Neural progenitor cell (in vitro differentiated cells): ENCODE measurements around the gene USP13.

ENCODE experiments used
- EZH2phosphoT487 ChIP-seq: fragments of 200-600 bp; sonication (generic); IDR thresholded peaks from 2 replicates; pipeline ENCODE4 v1.6.1; 2017; ENCODE audit warnings: antibody characterized with exemption
- TF ChIP-seq, protein P1 (sequence below): fragments of 200-600 bp; sonication (generic); IDR thresholded peaks from 2 replicates; pipeline ENCODE4 v1.5.1; 2017; ENCODE audit warnings: antibody characterized with exemption, mild to moderate bottlenecking

GRCh38 chr3:179731544-179731943 lies 78.7 kb downstream of the USP13 start:
- TF ChIP-seq, protein P1, sequence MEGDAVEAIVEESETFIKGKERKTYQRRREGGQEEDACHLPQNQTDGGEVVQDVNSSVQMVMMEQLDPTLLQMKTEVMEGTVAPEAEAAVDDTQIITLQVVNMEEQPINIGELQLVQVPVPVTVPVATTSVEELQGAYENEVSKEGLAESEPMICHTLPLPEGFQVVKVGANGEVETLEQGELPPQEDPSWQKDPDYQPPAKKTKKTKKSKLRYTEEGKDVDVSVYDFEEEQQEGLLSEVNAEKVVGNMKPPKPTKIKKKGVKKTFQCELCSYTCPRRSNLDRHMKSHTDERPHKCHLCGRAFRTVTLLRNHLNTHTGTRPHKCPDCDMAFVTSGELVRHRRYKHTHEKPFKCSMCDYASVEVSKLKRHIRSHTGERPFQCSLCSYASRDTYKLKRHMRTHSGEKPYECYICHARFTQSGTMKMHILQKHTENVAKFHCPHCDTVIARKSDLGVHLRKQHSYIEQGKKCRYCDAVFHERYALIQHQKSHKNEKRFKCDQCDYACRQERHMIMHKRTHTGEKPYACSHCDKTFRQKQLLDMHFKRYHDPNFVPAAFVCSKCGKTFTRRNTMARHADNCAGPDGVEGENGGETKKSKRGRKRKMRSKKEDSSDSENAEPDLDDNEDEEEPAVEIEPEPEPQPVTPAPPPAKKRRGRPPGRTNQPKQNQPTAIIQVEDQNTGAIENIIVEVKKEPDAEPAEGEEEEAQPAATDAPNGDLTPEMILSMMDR = no peak
- no peak for TF ChIP-seq EZH2phosphoT487
